Measurements from ENCODE around the gene PRR7. TPM values are rescaled to one million over a fixed set of nuclear protein-coding genes. Genes with fewer than 3 reads are reported as not detected.
"Not testable (repeated sequence)": the region's sequence is repeated elsewhere in the genome, so short reads cannot be mapped to it uniquely, and the experiment has no call there.

Gene PRR7
- total RNA-seq, 1 donor from 2014 or later = 5.8 TPM

- H3K36me3 ChIP-seq (ENCODE audit: control insufficient read depth, insufficient read depth, low read length) = no peaks in the 10 kb centered on the region
- no peak for DNase-seq (ENCODE audit: low read depth)
- no peak overlapping the region for H3K4me3 ChIP-seq (ENCODE audit: low read depth, low read length)
- no peaks in the 10 kb centered on the region for H3K27me3 ChIP-seq (ENCODE audit: control insufficient read depth, insufficient read depth, low read length)
- no peak for TF ChIP-seq CTCF (IDR thresholded peaks at IDR 0.05; ENCODE audit: insufficient read depth, low read length, poor library complexity, severe bottlenecking)
Measured at GRCh38 chr5:177410575-177410974, 36.0 kb upstream of the PRR7 start.

GRCh38 chr5:177412603-177413233 lies 33.9 kb upstream of the PRR7 start:
- no peak for TF ChIP-seq CTCF (IDR thresholded peaks at IDR 0.05; ENCODE audit: insufficient read depth, low read length, poor library complexity, severe bottlenecking)
- Histone ChIP-seq H3K36me3 (ENCODE audit: control insufficient read depth, insufficient read depth, low read length) (no peaks in the 10 kb centered on the region), H3K4me3 (ENCODE audit: low read depth, low read length) (no peak overlapping the region), H3K27me3 (ENCODE audit: control insufficient read depth, insufficient read depth, low read length) (no peaks in the 10 kb centered on the region)
- no peak for DNase-seq (ENCODE audit: low read depth)

GRCh38 chr5:177414481-177414880 lies 32.1 kb upstream of the PRR7 start:
- H3K27me3 ChIP-seq (ENCODE audit: control insufficient read depth, insufficient read depth, low read length) = no peaks in the 10 kb centered on the region
- TF ChIP-seq CTCF (IDR thresholded peaks at IDR 0.05; ENCODE audit: insufficient read depth, low read length, poor library complexity, severe bottlenecking) = no peak
- H3K36me3 ChIP-seq (ENCODE audit: control insufficient read depth, insufficient read depth, low read length) = no peaks in the 10 kb centered on the region
- no peak for DNase-seq (ENCODE audit: low read depth)
- no peak overlapping the region for H3K4me3 ChIP-seq (ENCODE audit: low read depth, low read length)

- not testable (repeated sequence) for H3K27me3 ChIP-seq (ENCODE audit: control insufficient read depth, insufficient read depth, low read length); H3K36me3 ChIP-seq (ENCODE audit: control insufficient read depth, insufficient read depth, low read length); DNase-seq (ENCODE audit: low read depth); H3K4me3 ChIP-seq (ENCODE audit: low read depth, low read length)
Measured at GRCh38 chr5:177417081-177417480, 29.5 kb upstream of the PRR7 start.

GRCh38 chr5:177419046-177419445 lies 27.6 kb upstream of the PRR7 start:
- no peak for TF ChIP-seq CTCF (IDR thresholded peaks at IDR 0.05; ENCODE audit: insufficient read depth, low read length, poor library complexity, severe bottlenecking)
- Histone ChIP-seq H3K27me3 (ENCODE audit: control insufficient read depth, insufficient read depth, low read length) (no peaks in the 10 kb centered on the region), H3K4me3 (ENCODE audit: low read depth, low read length) (no peak overlapping the region), H3K36me3 (ENCODE audit: control insufficient read depth, insufficient read depth, low read length) (no peaks in the 10 kb centered on the region)
- no peak for DNase-seq (ENCODE audit: low read depth)

GRCh38 chr5:177420472-177420871 lies 26.1 kb upstream of the PRR7 start:
- H3K27me3 ChIP-seq (ENCODE audit: control insufficient read depth, insufficient read depth, low read length); DNase-seq (ENCODE audit: low read depth); H3K36me3 ChIP-seq (ENCODE audit: control insufficient read depth, insufficient read depth, low read length); H3K4me3 ChIP-seq (ENCODE audit: low read depth, low read length): not testable (repeated sequence)

- no peak for DNase-seq (ENCODE audit: low read depth)
- Histone ChIP-seq H3K4me3 (ENCODE audit: low read depth, low read length) (no peak overlapping the region), H3K27me3 (ENCODE audit: control insufficient read depth, insufficient read depth, low read length) (no peaks in the 10 kb centered on the region), H3K36me3 (ENCODE audit: control insufficient read depth, insufficient read depth, low read length) (no peaks in the 10 kb centered on the region)
- TF ChIP-seq CTCF (IDR thresholded peaks at IDR 0.05; ENCODE audit: insufficient read depth, low read length, poor library complexity, severe bottlenecking) = no peak
Measured at GRCh38 chr5:177421062-177421798, 25.4 kb upstream of the PRR7 start.
